NB4 (cell line): Measurements from ENCODE around the gene ERBB4.

ENCODE experiments used
- POLR2A ChIP-seq: IDR thresholded peaks from 2 replicates; pipeline ENCODE4 v1.6.1; 2011; ENCODE audit warnings: mild to moderate bottlenecking; ENCODE audit not compliant: insufficient read length; ENCODE audit errors: extremely low read depth
- TF ChIP-seq, protein P1 (sequence below): IDR thresholded peaks from one replicate; pipeline ENCODE4 v1.5.1; 2012; ENCODE audit warnings: low read depth, low read length

DNA sequence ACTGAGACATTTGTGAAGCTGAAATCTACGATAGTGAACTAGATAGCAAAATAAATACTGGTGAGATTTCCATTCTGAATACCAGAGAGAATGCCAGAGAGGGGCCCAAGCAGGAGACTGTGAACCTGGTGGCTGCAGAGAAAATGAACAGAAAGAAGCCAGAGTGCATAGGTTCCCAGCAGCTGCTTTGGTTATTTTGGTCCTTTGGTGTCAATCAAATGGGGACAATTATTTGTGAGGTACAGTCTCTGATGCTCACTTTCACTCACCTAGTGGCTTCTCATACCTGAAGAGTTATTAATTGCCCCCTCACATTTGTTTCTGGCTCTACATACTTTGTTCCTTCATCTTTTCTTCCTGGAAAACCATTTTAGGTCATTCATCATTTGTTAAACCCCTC is 1170.1 kb downstream of the ERBB4 start:
- TF ChIP-seq, protein P1, sequence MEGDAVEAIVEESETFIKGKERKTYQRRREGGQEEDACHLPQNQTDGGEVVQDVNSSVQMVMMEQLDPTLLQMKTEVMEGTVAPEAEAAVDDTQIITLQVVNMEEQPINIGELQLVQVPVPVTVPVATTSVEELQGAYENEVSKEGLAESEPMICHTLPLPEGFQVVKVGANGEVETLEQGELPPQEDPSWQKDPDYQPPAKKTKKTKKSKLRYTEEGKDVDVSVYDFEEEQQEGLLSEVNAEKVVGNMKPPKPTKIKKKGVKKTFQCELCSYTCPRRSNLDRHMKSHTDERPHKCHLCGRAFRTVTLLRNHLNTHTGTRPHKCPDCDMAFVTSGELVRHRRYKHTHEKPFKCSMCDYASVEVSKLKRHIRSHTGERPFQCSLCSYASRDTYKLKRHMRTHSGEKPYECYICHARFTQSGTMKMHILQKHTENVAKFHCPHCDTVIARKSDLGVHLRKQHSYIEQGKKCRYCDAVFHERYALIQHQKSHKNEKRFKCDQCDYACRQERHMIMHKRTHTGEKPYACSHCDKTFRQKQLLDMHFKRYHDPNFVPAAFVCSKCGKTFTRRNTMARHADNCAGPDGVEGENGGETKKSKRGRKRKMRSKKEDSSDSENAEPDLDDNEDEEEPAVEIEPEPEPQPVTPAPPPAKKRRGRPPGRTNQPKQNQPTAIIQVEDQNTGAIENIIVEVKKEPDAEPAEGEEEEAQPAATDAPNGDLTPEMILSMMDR: no peak
- TF ChIP-seq POLR2A: no peak
